ENCODE measurements around the gene INO80E. TPM values are rescaled to one million over a fixed set of nuclear protein-coding genes. Genes with fewer than 3 reads are reported as not detected.

Gene INO80E
- total RNA-seq, 1 donor from 2014 or later: 28.0 TPM

DNA sequence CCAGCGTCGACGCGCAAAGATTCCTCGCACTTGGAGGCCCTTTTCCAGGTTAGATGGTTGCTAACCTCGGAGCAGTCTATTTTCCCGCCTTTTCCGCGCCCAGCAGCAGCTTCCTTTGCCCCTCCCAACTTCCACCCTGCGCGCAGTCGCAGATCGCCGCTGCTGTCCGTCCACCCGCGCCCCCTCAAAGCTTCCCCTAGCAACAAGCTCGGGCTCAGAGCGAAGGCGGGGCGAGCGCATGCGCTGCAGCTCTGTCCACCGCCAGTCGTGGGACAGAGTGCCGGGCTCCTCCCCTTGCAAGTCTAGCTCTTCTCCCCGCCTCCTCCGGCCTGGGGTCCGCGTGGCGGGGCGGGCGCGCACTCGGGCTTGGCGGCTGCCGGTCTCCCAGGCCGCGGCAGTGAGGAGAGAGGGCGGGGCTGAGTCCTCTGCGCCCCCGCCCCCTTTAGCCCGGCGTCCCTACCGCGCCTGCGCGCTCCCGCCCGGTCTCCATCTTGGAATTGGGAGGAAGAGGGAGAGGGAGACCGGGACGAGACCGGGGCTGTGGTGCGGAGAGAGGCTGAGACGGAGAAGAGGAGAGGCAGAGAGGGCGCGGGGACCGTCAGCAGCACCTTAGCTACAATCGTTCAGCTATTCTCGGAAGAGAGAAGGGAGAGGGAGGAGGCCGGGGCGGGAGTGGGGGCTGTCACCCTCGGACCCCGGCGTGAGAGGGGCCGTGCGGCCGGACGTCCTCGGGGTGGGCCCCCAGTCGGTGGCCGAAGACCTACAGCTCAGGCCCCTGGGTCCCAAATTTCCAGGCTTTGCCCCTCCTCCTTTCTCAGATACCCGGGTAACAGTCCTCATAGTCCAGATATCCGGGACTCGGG is 22.4 kb upstream of the INO80E start, which contains the start of gene TAOK2:
TSS of gene TAOK2 (plus strand) at position 485 of the 863 bp plus-strand sequence. CDS start 3,905 bp downstream, outside the sequence.
- ATAC-seq (ENCODE audit: poor library complexity) (peak; percentile 99), DNase-seq (peak; percentile 99)
- intact Hi-C loops (cut with DNase I): no loop called here

- DNase-seq (peak; percentile 64), ATAC-seq (ENCODE audit: poor library complexity) (no peak)
- intact Hi-C loops (cut with DNase I): no loop called here
These were observed 21.5 kb upstream of the INO80E start for GRCh38 chr16:29974291-29975133.

- intact Hi-C loops (cut with DNase I): no loop called here
- DNase-seq: no peak
- no peak for ATAC-seq (ENCODE audit: poor library complexity)
These were observed 20.9 kb upstream of the INO80E start for GRCh38 chr16:29975134-29975538.

DNA sequence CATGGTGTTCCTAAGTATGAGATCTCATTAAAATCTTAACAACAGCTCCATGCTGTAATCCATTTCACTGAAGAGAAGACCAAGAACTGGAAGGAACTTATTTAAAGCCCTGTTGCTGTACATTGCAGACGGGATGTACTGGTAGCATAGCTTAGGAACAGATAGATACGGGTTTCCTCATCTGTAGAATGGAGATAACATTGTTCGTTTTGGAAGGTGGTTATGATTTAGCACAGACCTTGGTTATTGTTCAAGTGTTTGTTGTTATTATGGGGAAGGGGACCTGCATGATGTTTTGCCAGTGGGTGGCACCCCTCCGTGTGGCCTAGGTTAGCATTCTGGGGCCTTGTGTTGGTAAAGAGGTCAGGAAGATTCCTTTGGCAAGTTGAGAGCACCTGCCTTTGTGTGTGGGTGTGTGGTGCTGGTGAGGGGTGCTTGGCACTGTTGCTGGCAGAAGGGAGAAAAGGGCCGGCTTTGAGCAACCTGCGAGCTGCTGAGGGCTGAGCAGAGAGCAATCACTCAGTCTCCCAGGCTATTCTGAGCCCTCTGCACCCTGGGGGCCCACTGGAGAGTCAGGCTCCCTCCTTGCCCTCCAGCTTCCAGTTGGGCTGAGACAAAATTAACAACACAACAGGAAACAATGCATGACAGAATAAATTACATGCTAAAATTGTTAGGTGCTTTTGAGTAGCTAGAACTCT is 20.1 kb upstream of the INO80E start:
- intact Hi-C loops (cut with DNase I): no loop called here
- ATAC-seq (ENCODE audit: poor library complexity): no peak

GRCh38 chr16:29977063-29977825 is 18.8 kb upstream of the INO80E start:
- intact Hi-C loops (cut with DNase I): no loop called here
- DNase-seq: no peak
- ATAC-seq (ENCODE audit: poor library complexity): no peak

More for the DNA sequence above, 20.1 kb upstream of the INO80E start:
- no peak for DNase-seq

GRCh38 chr16:29978081-29978480 is 18.0 kb upstream of the INO80E start:
- intact Hi-C loops (cut with DNase I): no loop called here
- DNase-seq (no peak), ATAC-seq (ENCODE audit: poor library complexity) (no peak)

GRCh38 chr16:29978564-29979270 is 17.3 kb upstream of the INO80E start:
- intact Hi-C loops (cut with DNase I): no loop called here

DNA sequence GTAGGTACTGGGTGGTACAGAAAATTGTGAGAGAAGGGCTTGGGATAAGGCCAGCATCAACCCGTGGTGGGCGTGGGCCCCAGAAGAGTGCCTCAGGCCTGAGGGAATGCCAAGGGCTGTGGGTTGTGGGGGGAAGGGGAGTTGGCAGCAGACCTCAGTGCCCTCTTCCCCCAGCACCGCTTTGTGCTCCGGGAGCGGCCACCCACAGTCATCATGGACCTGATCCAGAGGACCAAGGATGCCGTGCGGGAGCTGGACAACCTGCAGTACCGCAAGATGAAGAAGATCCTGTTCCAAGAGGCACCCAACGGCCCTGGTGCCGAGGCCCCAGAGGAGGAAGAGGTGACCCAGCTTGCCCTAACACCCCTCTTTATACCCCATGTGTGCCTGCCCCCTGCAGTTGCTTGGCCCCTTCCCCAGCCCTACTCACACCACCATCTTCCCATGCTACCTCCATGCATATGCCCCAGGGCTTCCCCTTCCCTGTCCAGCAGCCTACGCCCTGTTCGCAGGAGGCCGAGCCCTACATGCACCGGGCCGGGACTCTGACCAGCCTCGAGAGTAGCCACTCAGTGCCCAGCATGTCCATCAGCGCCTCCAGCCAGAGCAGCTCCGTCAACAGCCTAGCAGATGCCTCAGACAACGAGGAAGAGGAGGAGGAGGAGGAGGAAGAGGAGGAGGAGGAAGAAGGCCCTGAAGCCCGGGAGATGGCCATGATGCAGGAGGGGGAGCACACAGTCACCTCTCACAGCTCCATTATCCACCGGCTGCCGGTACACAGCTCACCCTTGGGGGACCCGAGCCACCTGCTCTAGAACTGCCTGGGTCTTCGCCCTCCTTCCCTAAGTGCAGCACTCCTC is 13.3 kb upstream of the INO80E start:
- DNase-seq (peak; percentile 33), ATAC-seq (ENCODE audit: poor library complexity) (no peak)

More at GRCh38 chr16:29978564-29979270, 17.3 kb upstream of the INO80E start:
- no peak for DNase-seq
- ATAC-seq (ENCODE audit: poor library complexity): no peak

DNA sequence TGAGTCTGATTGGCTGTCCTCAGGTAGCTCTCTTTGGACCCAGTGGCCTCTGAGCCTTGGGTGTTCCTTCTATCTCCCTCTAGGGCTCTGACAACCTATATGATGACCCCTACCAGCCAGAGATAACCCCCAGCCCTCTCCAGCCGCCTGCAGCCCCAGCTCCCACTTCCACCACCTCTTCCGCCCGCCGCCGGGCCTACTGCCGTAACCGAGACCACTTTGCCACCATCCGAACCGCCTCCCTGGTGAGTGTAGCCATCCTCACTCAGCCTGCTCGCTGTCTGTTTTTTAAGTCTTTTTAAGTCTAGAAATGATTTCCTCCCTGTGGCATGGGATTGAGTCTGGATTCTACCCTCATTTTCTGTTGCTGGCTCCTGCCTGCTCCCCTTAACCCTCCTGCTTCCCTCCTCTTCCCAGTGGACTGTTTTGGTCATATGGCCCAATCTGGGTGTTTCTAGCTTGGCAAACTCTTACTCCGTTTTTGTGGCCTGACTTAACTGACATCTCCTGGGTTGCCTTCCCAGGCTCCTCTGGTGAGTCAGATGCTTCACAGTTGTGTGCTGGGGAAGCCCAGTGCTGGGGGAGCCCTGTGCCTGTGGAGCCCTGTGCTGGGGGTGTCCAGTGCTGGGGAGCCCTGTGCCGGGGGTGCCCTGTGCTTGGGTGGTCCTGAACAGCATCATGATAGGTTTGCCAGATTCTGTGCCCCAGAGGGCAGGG is 12.5 kb upstream of the INO80E start:
- ATAC-seq (ENCODE audit: poor library complexity) (no peak), DNase-seq (peak; percentile 35)
- intact Hi-C loops (cut with DNase I): no loop called here

More for the DNA sequence above, 13.3 kb upstream of the INO80E start:
- intact Hi-C loops (cut with DNase I): no loop called here

- ATAC-seq (ENCODE audit: poor library complexity) (no peak), DNase-seq (peak; percentile 3)
- intact Hi-C loops (cut with DNase I): no loop called here
These were observed 11.8 kb upstream of the INO80E start for GRCh38 chr16:29984137-29984763.

GRCh38 chr16:29984764-29985147 is 11.3 kb upstream of the INO80E start:
- intact Hi-C loops (cut with DNase I): no loop called here
- no peak for ATAC-seq (ENCODE audit: poor library complexity)

GRCh38 chr16:29985271-29985811 is 10.7 kb upstream of the INO80E start:
- peak; percentile 37 for DNase-seq
- no peak for ATAC-seq (ENCODE audit: poor library complexity)
- intact Hi-C loops (cut with DNase I): no loop called here

More at GRCh38 chr16:29984764-29985147, 11.3 kb upstream of the INO80E start:
- no peak for DNase-seq

DNA sequence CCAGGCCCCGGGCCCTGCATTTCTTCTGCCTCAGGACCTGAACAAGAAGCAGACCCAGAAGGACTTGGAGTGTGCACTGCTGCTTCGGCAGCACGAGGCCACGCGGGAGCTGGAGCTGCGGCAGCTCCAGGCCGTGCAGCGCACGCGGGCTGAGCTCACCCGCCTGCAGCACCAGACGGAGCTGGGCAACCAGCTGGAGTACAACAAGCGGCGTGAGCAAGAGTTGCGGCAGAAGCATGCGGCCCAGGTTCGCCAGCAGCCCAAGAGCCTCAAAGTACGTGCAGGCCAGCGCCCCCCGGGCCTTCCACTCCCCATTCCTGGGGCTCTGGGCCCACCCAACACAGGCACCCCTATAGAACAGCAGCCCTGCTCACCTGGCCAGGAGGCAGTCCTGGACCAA is 9.8 kb upstream of the INO80E start:
- DNase-seq: peak; percentile 33
- no peak for ATAC-seq (ENCODE audit: poor library complexity)
- intact Hi-C loops (cut with DNase I): no loop called here

DNA sequence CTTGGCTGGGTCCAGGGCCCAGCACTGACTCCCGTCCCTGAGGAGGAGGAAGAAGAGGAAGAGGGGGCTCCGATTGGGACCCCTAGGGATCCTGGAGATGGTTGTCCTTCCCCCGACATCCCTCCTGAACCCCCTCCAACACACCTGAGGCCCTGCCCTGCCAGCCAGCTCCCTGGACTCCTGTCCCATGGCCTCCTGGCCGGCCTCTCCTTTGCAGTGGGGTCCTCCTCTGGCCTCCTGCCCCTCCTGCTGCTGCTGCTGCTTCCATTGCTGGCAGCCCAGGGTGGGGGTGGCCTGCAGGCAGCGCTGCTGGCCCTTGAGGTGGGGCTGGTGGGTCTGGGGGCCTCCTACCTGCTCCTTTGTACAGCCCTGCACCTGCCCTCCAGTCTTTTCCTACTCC is 9.1 kb upstream of the INO80E start:
- intact Hi-C loops (cut with DNase I): no loop called here
- peak; percentile 29 for DNase-seq
- ATAC-seq (ENCODE audit: poor library complexity): no peak

GRCh38 chr16:29987371-29988085 is 8.5 kb upstream of the INO80E start:
- ATAC-seq (ENCODE audit: poor library complexity): no peak
- intact Hi-C loops (cut with DNase I): no loop called here
- DNase-seq: peak; percentile 33
